PFSK-1 (cell line): ENCODE measurements around the gene ING1.

ENCODE experiments used
- FOXP2 ChIP-seq: optimal IDR thresholded peaks from 2 replicates; pipeline ENCODE3; 2011; ENCODE audit warnings: borderline replicate concordance, control low read depth, inconsistent platforms; ENCODE audit not compliant: insufficient read depth; ENCODE audit errors: extremely low read length, extremely low read depth
- POLR2AphosphoS5 ChIP-seq: IDR thresholded peaks from 2 replicates; pipeline ENCODE4 v1.6.1; 2012; ENCODE audit warnings: low read depth, mild to moderate bottlenecking, control low read depth, low read length, moderate library complexity
- REST ChIP-seq, 2 experiments: IDR thresholded peaks; 2 replicates each; pipeline versions ENCODE4 v1.6.1 to v1.8.0; 2011 to 2012; ENCODE audit warnings: low read depth in 2 of 2, low read length in 2 of 2, control low read depth in 1 of 2, inconsistent platforms in 1 of 2, mild to moderate bottlenecking in 1 of 2, moderate library complexity in 1 of 2; ENCODE audit not compliant: insufficient read depth in 1 of 2
- SIN3A ChIP-seq: IDR thresholded peaks from 2 replicates; pipeline ENCODE4 v1.6.1; 2012; ENCODE audit warnings: mild to moderate bottlenecking, low read length, moderate library complexity, borderline replicate concordance; ENCODE audit not compliant: insufficient read depth
- TAF1 ChIP-seq: IDR thresholded peaks from 2 replicates; pipeline ENCODE4 v1.6.1; 2012; ENCODE audit warnings: low read length, control low read depth, borderline replicate concordance; ENCODE audit not compliant: insufficient read depth

ING1 gene

GRCh38 chr13:110722971-110723370 is 9.5 kb downstream of the ING1 start:
- TF ChIP-seq FOXP2 (no peak), SIN3A (no peak), TAF1 (no peak), POLR2AphosphoS5 (no peak), REST (IDR thresholded peaks at IDR 0.05; ENCODE audit: insufficient read depth in 1 of 2, low read depth in 2 of 2, low read length in 2 of 2) (no peak)

DNA sequence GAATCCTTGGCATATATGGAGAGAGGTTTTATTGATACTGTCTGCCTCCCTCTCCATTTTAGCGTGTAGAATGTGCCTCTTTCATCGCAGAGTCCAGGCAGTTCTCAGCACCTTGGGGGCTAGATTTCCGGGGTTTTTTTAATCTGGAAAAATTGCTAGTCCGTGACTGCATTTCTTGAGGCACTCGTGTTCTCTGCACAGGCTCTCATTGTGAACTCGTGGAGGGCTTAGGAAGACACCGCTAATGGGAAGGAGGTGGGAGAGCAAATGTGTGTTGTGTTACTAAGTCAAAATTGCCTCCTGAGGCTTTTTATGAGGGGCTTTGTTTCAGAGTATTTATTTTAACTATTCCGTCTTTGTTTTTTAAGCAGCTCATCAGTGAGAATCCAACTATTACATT is 10.1 kb downstream of the ING1 start:
- TF ChIP-seq FOXP2 (no peak), SIN3A (no peak), REST (IDR thresholded peaks at IDR 0.05; ENCODE audit: insufficient read depth in 1 of 2, low read depth in 2 of 2, low read length in 2 of 2) (no peak)

DNA sequence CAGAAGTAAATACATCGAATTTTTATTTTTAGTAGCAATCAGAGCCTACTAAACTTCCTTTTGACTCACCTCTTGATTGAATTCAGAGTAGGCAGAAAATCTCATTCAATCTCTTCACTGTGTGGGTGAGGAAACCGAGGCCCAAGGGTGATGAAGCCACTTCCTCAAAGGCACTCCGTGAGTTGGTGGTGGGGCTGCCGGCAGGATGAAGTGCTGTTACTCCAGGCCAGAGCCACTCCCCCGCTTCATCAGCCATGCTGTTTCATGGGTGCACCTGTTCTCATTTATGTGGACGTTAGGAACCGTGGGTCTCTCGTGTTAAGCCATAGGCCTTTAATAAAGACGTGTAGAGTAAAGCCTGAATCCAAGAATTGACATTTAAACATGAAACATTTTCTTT is 13.2 kb downstream of the ING1 start:
- TF ChIP-seq SIN3A (no peak), FOXP2 (no peak), REST (IDR thresholded peaks at IDR 0.05; ENCODE audit: insufficient read depth in 1 of 2, low read depth in 2 of 2, low read length in 2 of 2) (no peak), POLR2AphosphoS5 (no peak), TAF1 (no peak)

- TF ChIP-seq POLR2AphosphoS5 (no peak), SIN3A (no peak), FOXP2 (no peak), REST (IDR thresholded peaks at IDR 0.05; ENCODE audit: insufficient read depth in 1 of 2, low read depth in 2 of 2, low read length in 2 of 2) (no peak), TAF1 (no peak)
Observed at GRCh38 chr13:110731072-110731471, 17.6 kb downstream of the ING1 start.

- TF ChIP-seq POLR2AphosphoS5, result no peak
- no peak for TF ChIP-seq SIN3A
- TF ChIP-seq FOXP2, result no peak
- no peak for TF ChIP-seq REST (IDR thresholded peaks at IDR 0.05; ENCODE audit: insufficient read depth in 1 of 2, low read depth in 2 of 2, low read length in 2 of 2)
- TF ChIP-seq TAF1, result no peak
Observed at GRCh38 chr13:110734561-110734960, 21.1 kb downstream of the ING1 start.
